GM18951 (cell line): Measurements from ENCODE around the gene SLC8A1.

Experiments used
- POLR2A ChIP-seq: IDR thresholded peaks from 4 replicates; pipeline ENCODE4 v1.6.1; 2011; ENCODE audit warnings: mild to moderate bottlenecking; ENCODE audit not compliant: insufficient read length, insufficient read depth; ENCODE audit errors: extremely low read depth
- in situ Hi-C: fragments of 300-500 bp; cut with MboI; formaldehyde crosslinking; loops from one replicate; pipeline ENCODE4 v1.12.0; 2022; ENCODE audit warnings: low sequenced_read_pairs, mixed read lengths, inconsistent platforms; ENCODE audit not compliant: unreplicated experiment

The SLC8A1 gene

GRCh38 chr2:40204268-40204667 is 247.6 kb downstream of the SLC8A1 start:
- TF ChIP-seq POLR2A = no peak
- in situ Hi-C loops = no loop called here

DNA sequence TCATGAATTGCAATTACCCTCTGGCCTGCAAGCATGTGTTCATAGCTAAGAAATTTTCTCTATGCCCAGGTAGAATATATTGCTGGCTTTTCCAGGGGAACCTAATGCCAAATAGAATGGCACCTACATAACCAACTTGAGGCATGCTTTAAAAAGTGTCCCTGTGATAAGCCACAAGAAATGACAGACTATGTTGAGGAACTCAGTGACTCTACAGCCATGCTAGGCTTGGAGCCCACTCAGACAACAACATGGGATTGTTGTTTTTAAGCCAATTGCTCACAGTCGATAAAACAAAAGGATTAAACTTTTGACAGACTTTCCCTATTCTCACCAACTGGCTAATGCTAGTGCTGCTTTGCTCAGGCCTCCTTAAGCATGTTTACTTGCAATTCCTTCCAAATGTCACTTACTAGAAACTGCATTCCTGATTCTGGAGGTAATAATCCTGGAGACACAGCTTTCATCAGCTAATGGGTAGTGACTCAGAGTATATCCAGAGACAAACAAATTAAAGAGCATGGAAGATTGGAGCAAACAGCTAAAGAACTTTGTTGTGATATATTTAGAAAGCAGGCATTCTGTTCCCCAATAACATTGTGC is 249.0 kb downstream of the SLC8A1 start:
- no peak for TF ChIP-seq POLR2A
- in situ Hi-C loops = no loop called here

DNA sequence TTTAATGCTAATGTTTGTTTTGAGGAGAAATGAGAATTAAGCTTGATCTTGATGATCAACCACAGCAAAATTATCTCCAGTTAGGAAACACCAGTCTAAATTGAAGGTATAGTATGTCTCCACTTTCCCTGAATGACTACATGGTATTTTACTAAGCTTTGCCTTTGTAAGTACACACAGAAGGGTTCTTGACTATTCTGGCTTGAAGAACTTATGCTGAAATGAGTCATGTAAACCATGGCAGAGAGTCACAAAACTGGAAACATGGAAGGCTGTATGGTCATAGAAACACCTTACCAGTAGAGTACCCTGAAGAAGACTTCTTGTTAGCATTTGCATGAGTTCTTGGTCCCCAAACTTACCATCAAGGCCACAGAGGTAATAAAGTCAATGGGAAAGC is 250.5 kb downstream of the SLC8A1 start:
- in situ Hi-C loops = no loop called here
- TF ChIP-seq POLR2A = no peak

DNA sequence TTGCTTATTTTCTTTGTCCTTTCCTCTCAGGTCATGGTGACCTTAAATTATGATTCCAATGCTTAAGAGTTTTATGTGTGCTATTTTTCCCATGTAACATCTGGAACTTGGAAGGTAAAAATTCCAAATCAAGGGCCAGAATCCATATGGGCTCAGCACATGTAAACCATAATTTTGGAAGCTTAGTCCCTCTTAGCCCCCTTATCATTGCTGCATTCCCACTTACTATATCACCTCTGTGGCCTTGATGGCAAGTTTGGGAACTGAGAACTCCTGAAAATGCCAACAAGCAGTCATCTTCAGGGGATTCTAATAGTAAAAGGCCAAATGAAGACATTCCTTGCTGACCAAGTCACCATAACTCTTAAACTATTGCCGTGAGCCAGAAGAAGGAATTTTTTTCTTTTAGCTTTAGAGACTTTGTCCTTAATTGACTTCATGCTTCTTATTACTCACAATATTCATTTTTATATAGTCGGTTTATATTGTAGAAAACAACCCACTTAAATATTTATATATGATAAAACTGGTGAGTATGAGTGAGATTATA is 251.4 kb downstream of the SLC8A1 start:
- in situ Hi-C loops = no loop called here
- no peak for TF ChIP-seq POLR2A

DNA sequence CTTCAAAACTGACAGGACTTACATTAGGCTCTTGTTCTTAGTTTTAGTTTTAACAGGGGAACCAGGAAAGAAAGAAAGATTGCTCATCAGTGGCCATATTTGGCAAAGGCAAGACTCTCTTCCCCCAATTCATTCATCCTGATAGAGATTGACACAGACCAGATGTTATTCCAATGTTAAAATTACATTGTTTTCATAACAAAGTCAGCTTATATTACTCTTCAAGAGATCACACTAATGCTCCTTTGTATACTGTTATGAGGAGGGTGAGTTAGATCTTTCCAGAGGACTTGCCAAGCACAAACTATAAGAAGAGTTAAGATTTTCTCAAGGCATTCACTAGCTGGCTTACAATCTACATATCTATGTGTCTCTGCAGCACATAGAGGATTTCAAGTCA is 252.1 kb downstream of the SLC8A1 start:
- in situ Hi-C loops = no loop called here

GRCh38 chr2:40197121-40197520 is 254.8 kb downstream of the SLC8A1 start:
- no peak for TF ChIP-seq POLR2A
- in situ Hi-C loops = no loop called here

More for the DNA sequence above, 252.1 kb downstream of the SLC8A1 start:
- TF ChIP-seq POLR2A = no peak

- in situ Hi-C loops = no loop called here
- no peak for TF ChIP-seq POLR2A
These were observed 258.2 kb downstream of the SLC8A1 start for GRCh38 chr2:40193670-40194026.

DNA sequence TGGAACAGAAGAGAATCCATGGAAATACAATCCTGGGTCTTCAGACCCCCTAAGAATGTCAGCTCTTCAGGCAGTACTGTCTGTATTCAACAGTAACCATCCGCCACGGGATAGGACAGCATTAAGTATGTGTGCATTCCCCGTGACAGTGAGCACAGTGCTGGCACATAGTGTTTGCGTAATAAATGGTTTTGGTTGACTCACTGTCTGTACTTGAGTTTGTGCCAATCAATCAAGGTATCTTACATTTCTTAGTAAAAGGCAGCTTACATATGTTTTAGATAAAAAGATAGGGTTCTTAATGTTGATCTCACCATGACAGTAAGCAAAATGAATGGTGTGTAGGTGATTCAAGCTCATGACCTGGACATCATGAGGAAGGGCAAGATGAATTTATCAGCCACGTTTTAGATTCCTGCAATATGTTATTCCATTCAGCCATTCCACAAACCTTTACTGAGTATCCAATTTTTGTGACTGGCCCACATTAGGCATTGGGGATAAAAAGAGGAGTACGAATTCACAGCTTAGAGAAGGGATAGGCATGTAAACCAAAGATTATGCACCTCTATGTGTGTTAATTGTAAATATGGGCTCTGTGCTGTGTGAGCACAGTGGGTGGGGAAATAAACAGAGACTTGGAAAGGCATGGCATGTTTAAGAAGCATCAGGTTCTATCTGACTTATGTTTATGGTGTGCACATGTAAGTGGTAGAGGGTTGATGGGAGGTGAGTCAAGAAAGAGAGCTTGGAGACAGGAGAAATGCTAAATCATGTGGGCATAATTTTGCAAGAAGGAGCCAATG is 258.8 kb downstream of the SLC8A1 start:
- in situ Hi-C loops = no loop called here
- no peak for TF ChIP-seq POLR2A

- TF ChIP-seq POLR2A = no peak
- in situ Hi-C loops = no loop called here
These were observed 261.4 kb downstream of the SLC8A1 start for GRCh38 chr2:40190457-40190856.

- in situ Hi-C loops = no loop called here
- TF ChIP-seq POLR2A = no peak
These were observed 262.0 kb downstream of the SLC8A1 start for GRCh38 chr2:40189881-40190280.

DNA sequence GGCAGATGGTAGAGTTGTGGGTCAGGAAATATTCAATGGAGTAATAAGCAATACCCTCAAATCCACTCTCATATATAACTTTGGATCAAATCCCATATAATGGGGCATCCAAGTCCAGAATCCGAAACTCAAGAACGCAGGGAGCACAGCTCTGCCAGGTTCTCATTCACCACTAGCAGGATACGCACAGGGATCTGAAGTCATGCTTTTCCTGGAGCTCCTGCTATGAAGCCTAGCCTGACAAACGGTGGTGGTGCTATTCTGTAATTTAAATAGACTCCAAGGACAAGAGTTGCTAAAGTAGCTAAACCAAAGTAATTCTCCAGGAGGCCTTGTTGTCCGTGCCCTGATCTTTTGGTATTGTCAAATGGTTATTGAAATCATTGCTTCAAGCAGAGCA is 264.8 kb downstream of the SLC8A1 start:
- no peak for TF ChIP-seq POLR2A
- in situ Hi-C loops = no loop called here

DNA sequence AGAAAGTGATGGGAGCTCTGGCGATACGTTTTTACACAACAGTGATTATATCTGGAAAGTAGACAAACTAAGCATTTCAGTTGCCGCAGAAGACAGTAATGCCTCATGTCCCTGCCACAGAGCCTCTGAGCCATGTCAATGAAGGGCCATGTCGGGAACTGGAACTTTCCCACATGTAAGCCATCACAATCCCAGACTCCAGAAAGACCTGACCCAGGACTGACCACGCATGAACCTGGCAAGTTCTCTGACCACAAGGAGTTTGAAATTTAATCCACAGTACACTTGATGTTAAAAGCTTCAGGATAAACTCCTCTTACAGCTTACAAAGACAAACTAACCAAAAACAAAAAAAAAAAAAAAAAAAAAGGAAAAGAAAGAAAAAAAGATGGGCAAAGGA is 267.3 kb downstream of the SLC8A1 start:
- no peak for TF ChIP-seq POLR2A
- in situ Hi-C loops = no loop called here

DNA sequence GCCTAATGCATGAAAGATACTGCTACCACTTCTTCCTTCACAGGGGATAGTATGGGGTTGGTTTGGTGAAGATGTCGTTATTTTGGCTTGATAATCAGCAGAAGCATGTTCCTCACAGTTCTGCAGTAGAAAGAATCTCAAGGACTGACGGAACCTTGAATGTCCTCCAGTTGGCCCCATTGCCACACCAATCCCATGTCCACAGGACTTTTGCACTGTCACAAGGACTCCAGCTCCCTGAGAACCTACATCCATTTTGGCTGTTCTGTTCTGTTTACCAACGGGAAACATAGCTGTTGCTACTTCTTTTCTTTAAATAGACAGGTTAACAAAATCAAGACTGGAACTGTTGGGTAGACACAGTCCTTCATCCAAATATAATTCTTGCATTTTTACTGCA is 270.0 kb downstream of the SLC8A1 start:
- no peak for TF ChIP-seq POLR2A
- in situ Hi-C loops = no loop called here

GRCh38 chr2:40179801-40180200 is 272.1 kb downstream of the SLC8A1 start:
- no peak for TF ChIP-seq POLR2A
- in situ Hi-C loops = no loop called here
